Measurements from ENCODE around the gene CBARP. TPM values are rescaled to one million over a fixed set of nuclear protein-coding genes. Genes with fewer than 3 reads are reported as not detected.

CBARP gene
- total RNA-seq, 1 experiment from 2014 or later = 23.4 TPM

- TF ChIP-seq KAT7 (CRISPR knock-in tag; IDR thresholded peaks at IDR 0.05; ENCODE audit: borderline replicate concordance) = peak; percentile 86; the same call in 1 of the 2 replicates
- TF ChIP-seq TP53 (CRISPR knock-in tag; IDR thresholded peaks at IDR 0.05) = peak; percentile 69; the same call in 1 of the 2 replicates
- peak; percentile 39; the same call in 1 of the 2 replicates for TF ChIP-seq ETV6 (CRISPR knock-in tag; IDR thresholded peaks at IDR 0.05)
- TF ChIP-seq CBFB (CRISPR knock-in tag; IDR thresholded peaks at IDR 0.05; ENCODE audit: low read depth) = peak; percentile 79; the same call in 1 of the 2 replicates
- TF ChIP-seq, protein P1, sequence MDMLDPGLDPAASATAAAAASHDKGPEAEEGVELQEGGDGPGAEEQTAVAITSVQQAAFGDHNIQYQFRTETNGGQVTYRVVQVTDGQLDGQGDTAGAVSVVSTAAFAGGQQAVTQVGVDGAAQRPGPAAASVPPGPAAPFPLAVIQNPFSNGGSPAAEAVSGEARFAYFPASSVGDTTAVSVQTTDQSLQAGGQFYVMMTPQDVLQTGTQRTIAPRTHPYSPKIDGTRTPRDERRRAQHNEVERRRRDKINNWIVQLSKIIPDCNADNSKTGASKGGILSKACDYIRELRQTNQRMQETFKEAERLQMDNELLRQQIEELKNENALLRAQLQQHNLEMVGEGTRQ (CRISPR knock-in tag; IDR thresholded peaks at IDR 0.05) = peak; percentile 59
- peak; percentile 86 for TF ChIP-seq FOXK1 (CRISPR knock-in tag; IDR thresholded peaks at IDR 0.05)
- TF ChIP-seq, protein P2, sequence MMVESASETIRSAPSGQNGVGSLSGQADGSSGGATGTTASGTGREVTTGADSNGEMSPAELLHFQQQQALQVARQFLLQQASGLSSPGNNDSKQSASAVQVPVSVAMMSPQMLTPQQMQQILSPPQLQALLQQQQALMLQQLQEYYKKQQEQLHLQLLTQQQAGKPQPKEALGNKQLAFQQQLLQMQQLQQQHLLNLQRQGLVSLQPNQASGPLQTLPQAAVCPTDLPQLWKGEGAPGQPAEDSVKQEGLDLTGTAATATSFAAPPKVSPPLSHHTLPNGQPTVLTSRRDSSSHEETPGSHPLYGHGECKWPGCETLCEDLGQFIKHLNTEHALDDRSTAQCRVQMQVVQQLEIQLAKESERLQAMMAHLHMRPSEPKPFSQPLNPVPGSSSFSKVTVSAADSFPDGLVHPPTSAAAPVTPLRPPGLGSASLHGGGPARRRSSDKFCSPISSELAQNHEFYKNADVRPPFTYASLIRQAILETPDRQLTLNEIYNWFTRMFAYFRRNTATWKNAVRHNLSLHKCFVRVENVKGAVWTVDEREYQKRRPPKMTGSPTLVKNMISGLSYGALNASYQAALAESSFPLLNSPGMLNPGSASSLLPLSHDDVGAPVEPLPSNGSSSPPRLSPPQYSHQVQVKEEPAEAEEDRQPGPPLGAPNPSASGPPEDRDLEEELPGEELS (CRISPR knock-in tag; IDR thresholded peaks at IDR 0.05) = 0 out of 2 replicates have a peak, but pooled peaks have one; percentile 49
- TF ChIP-seq, protein P3, sequence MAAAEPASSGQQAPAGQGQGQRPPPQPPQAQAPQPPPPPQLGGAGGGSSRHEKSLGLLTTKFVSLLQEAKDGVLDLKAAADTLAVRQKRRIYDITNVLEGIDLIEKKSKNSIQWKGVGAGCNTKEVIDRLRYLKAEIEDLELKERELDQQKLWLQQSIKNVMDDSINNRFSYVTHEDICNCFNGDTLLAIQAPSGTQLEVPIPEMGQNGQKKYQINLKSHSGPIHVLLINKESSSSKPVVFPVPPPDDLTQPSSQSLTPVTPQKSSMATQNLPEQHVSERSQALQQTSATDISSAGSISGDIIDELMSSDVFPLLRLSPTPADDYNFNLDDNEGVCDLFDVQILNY (CRISPR knock-in tag; IDR thresholded peaks at IDR 0.05) = no peak
- no peak for TF ChIP-seq ZNF317 (CRISPR knock-in tag; IDR thresholded peaks at IDR 0.05; ENCODE audit: borderline replicate concordance, low read depth)
- TF ChIP-seq PRDM15 (CRISPR knock-in tag; IDR thresholded peaks at IDR 0.05) = peak; percentile 78
- peak; percentile 71; the same call in 1 of the 2 replicates for TF ChIP-seq CREM (CRISPR knock-in tag; IDR thresholded peaks at IDR 0.05)
- TF ChIP-seq ESRRA (CRISPR knock-in tag; IDR thresholded peaks at IDR 0.05; ENCODE audit: borderline replicate concordance) = 0 out of 2 replicates have a peak, but pooled peaks have one; percentile 45
- TF ChIP-seq MYBL2 (CRISPR knock-in tag; IDR thresholded peaks at IDR 0.05) = no peak
- TF ChIP-seq SP1 (CRISPR knock-in tag; conservative IDR thresholded peaks at IDR 0.05) = peak; percentile 92
- peak; percentile 73 for TF ChIP-seq GABPB1 (CRISPR knock-in tag; IDR thresholded peaks at IDR 0.05)
- TF ChIP-seq HMGA2 (CRISPR knock-in tag; IDR thresholded peaks at IDR 0.05) = no peak
- peak; percentile 55; the same call in 1 of the 2 replicates for TF ChIP-seq FOXP1 (CRISPR knock-in tag; IDR thresholded peaks at IDR 0.05; ENCODE audit: borderline replicate concordance)
- H3K9me3 Mint-ChIP-seq = no peaks in the 10 kb centered on the region
- H3K4me1 Mint-ChIP-seq = peaks cover 26% of the 10 kb centered on the region
- H3K27me3 Mint-ChIP-seq (ENCODE audit: low read depth) = peaks cover 4% of the 10 kb centered on the region; the same call in 1 of the 2 replicates
- ATAC-seq (peak; percentile 43), DNase-seq (ENCODE audit: low spot score) (peak; percentile 95)
- POLR2A ChIA-PET = interaction anchor here (1.7 kb wide), 1 partner anchor 27 kb away, joined by 4 read pairs; no protein-coding TSS in a partner anchor
- peak within 1 kb of the TSS; percentile 86 for H3K4me3 Mint-ChIP-seq
- H3K36me3 Mint-ChIP-seq = no peaks in the 10 kb centered on the region
- H3K27ac Mint-ChIP-seq = peak within 1 kb of the TSS; percentile 87
- CTCF ChIA-PET = interaction anchor here (0.7 to 9.7 kb wide), 11 partner anchors 19 to 177 kb away, joined by 3 to 648 read pairs (median 6); partner anchors contain the start of genes ARHGAP45, CIRBP and GPX4
Measured at GRCh38 chr19:1241417-1242095, 3.8 kb upstream of the CBARP start, which contains the start of gene ATP5F1D. Gene ATP5F1D, plus strand, starts transcription at chr19:1241751. Its CDS starts 100 bp downstream, at chr19:1241851.
